ENCODE results near the gene PLAAT2. TPM values are rescaled to one million over a fixed set of nuclear protein-coding genes. Genes with fewer than 3 reads are reported as not detected.

The PLAAT2 gene
- total and polyA plus RNA-seq, 8 donors, result 1.3 to 66.7 (median 7.6) TPM; not detected in 3

Other genes starting within 250 kb of the PLAAT2 start
- gene SLC22A9, start 193.6 kb downstream of the PLAAT2 start, total RNA-seq, result not detected
- not detected for gene SLC22A9, start 193.6 kb downstream of the PLAAT2 start, polyA plus RNA-seq
- 1 to 10 TPM in 2 of 5 donors, not detected in 3; 1.8 to 2.4 TPM for gene PLAAT5, start 72.2 kb downstream of the PLAAT2 start, total RNA-seq
- gene PLAAT5, start 72.2 kb downstream of the PLAAT2 start, polyA plus RNA-seq, result 1 to 10 TPM; 1.1 to 1.9 (median 1.9) TPM
- under 1 TPM in 1 of 5 donors, not detected in 4; 0.55 TPM for gene LGALS12, start 57.3 kb downstream of the PLAAT2 start, total RNA-seq
- gene LGALS12, start 57.3 kb downstream of the PLAAT2 start, polyA plus RNA-seq, result 1 to 10 TPM in 1 of 3 donors, under 1 TPM in 2; 0.38 to 1.1 (median 0.44) TPM
- 100 to 1,000 TPM in 1 of 5 donors, 10 to 100 TPM in 3, 1 to 10 TPM in 1; 4.0 to 121 (median 12.7) TPM for gene PLAAT4, start 26.6 kb downstream of the PLAAT2 start, total RNA-seq
- 100 to 1,000 TPM in 1 of 3 donors, 10 to 100 TPM in 2; 86.9 to 262 (median 98.5) TPM for gene PLAAT4, start 26.6 kb downstream of the PLAAT2 start, polyA plus RNA-seq
- 10 to 100 TPM in 3 of 5 donors, not detected in 2; 10.6 to 25.9 (median 21.0) TPM for gene PLAAT3, start 51.1 kb upstream of the PLAAT2 start, total RNA-seq
- gene PLAAT3, start 51.1 kb upstream of the PLAAT2 start, polyA plus RNA-seq, result 10 to 100 TPM; 51.2 to 75.0 (median 52.5) TPM
- gene ATL3, start 108.0 kb upstream of the PLAAT2 start, total RNA-seq, result 10 to 100 TPM; 10.1 to 99.3 (median 53.5) TPM
- gene ATL3, start 108.0 kb upstream of the PLAAT2 start, polyA plus RNA-seq, result 10 to 100 TPM in 1 of 3 donors, 1 to 10 TPM in 2; 5.7 to 17.7 (median 8.0) TPM
- gene RTN3, start 118.1 kb upstream of the PLAAT2 start, total RNA-seq, result 10 to 100 TPM; 22.2 to 83.8 (median 28.6) TPM
- gene RTN3, start 118.1 kb upstream of the PLAAT2 start, polyA plus RNA-seq, result 10 to 100 TPM; 26.6 to 61.0 (median 32.0) TPM
- 10 to 100 TPM in 2 of 5 donors, 1 to 10 TPM in 3; 1.8 to 16.8 (median 8.8) TPM for gene ZFTA, start 205.4 kb upstream of the PLAAT2 start, total RNA-seq
- gene ZFTA, start 205.4 kb upstream of the PLAAT2 start, polyA plus RNA-seq, result 1 to 10 TPM; 4.4 to 6.9 (median 4.8) TPM

Data from stomach (tissue), 8 donors.